ENCODE data around the gene PI4K2B.
A peak's percentile ranks its signal among the peaks of the same experiment; 100 is the strongest.
"Not testable (repeated sequence)": the region's sequence is repeated elsewhere in the genome, so short reads cannot be mapped to it uniquely, and the experiment has no call there.

PI4K2B gene

GRCh38 chr4:25308306-25308705, 74.5 kb downstream of the PI4K2B start:
- DNase-seq = peak in 1 of 2 donors; percentile 18

- no peak for DNase-seq
Measured at GRCh38 chr4:25308761-25309160, 74.9 kb downstream of the PI4K2B start.

GRCh38 chr4:25310066-25310802, 76.4 kb downstream of the PI4K2B start:
- DNase-seq = peak; percentile 29

- DNase-seq = no peak
Measured at GRCh38 chr4:25310803-25311166, 77.0 kb downstream of the PI4K2B start.

- peak; percentile 84 to 97 for DNase-seq
Measured at GRCh38 chr4:25312496-25313200, 78.8 kb downstream of the PI4K2B start, which contains the start of gene ZCCHC4. Gene ZCCHC4 (plus strand): TSS chr4:25312774. CDS start chr4:25312810, 36 bp downstream.

GRCh38 chr4:25313201-25313895, 79.5 kb downstream of the PI4K2B start:
- DNase-seq = peak; percentile 12 to 19

GRCh38 chr4:25320336-25320735, 86.5 kb downstream of the PI4K2B start:
- peak in 1 of 2 donors; percentile 4 for DNase-seq

- peak; percentile 71 to 91 for DNase-seq
Measured at GRCh38 chr4:25320773-25321172, 86.9 kb downstream of the PI4K2B start.

- DNase-seq = no peak
Measured at GRCh38 chr4:25321703-25322102, 87.9 kb downstream of the PI4K2B start.

GRCh38 chr4:25328463-25328862, 94.6 kb downstream of the PI4K2B start:
- DNase-seq = not testable (repeated sequence)
